H9 (cell line): ENCODE measurements around the gene TULP3. TPM values are rescaled to one million over a fixed set of nuclear protein-coding genes. Genes with fewer than 3 reads are reported as not detected.

Experiments used
- DNase-seq: peaks from one replicate; pipeline ENCODE4 v3.0.0-alpha.2; 2017
- H2AFZ ChIP-seq: one replicate; pipeline ENCODE4 v1.6.1; 2013; ENCODE audit warnings: mild to moderate bottlenecking, low read length, control low read depth, moderate library complexity
- H2AK5ac ChIP-seq: 2 replicates; pipeline ENCODE4 v1.6.1; 2013; ENCODE audit warnings: low read length, control low read depth, mixed read lengths; ENCODE audit not compliant: insufficient read length
- H2BK120ac ChIP-seq: one replicate; pipeline ENCODE4 v1.6.1; 2013; ENCODE audit warnings: low read depth, mild to moderate bottlenecking, low read length, control low read depth, inconsistent platforms; ENCODE audit not compliant: poor library complexity, severe bottlenecking
- H2BK12ac ChIP-seq: 2 replicates; pipeline ENCODE4 v1.6.1; 2013; ENCODE audit warnings: low read length, control low read depth, mixed read lengths, low read depth; ENCODE audit not compliant: insufficient read length
- H2BK15ac ChIP-seq: 2 replicates; pipeline ENCODE4 v1.6.1; 2013; ENCODE audit warnings: low read depth, low read length, control low read depth
- H2BK20ac ChIP-seq: one replicate; pipeline ENCODE4 v1.6.1; 2013; ENCODE audit warnings: low read depth, mild to moderate bottlenecking, low read length, control low read depth, inconsistent platforms; ENCODE audit not compliant: poor library complexity, severe bottlenecking
- H2BK5ac ChIP-seq: 2 replicates; pipeline ENCODE4 v1.6.1; 2013; ENCODE audit warnings: low read length, control low read depth, mixed read lengths; ENCODE audit not compliant: insufficient read length
- H3K14ac ChIP-seq: 2 replicates; pipeline ENCODE4 v1.6.1; 2013; ENCODE audit warnings: low read length, control low read depth; ENCODE audit not compliant: insufficient read depth
- H3K18ac ChIP-seq: 2 replicates; pipeline ENCODE4 v1.6.1; 2013; ENCODE audit warnings: low read depth, mild to moderate bottlenecking, mixed read lengths, low read length, control low read depth; ENCODE audit not compliant: insufficient read length
- H3K23ac ChIP-seq: 2 replicates; pipeline ENCODE4 v1.6.1; 2013; ENCODE audit warnings: low read length, control low read depth, mixed read lengths, low read depth; ENCODE audit not compliant: insufficient read length
- H3K23me2 ChIP-seq: 2 replicates; pipeline ENCODE4 v1.6.1; 2013; ENCODE audit warnings: low read depth, mild to moderate bottlenecking, mixed read lengths, low read length, control low read depth; ENCODE audit not compliant: insufficient read length, poor library complexity, severe bottlenecking
- H3K27ac ChIP-seq: 2 replicates; pipeline ENCODE4 v1.5.1; 2013; ENCODE audit warnings: low read length, control low read depth, mixed read lengths, low read depth; ENCODE audit not compliant: insufficient read length
- H3K27me3 ChIP-seq: 2 replicates; pipeline ENCODE4 v1.6.1; 2013; ENCODE audit warnings: low read length, control low read depth, inconsistent platforms; ENCODE audit not compliant: insufficient read depth
- H3K4ac ChIP-seq: 2 replicates; pipeline ENCODE4 v1.6.1; 2013; ENCODE audit warnings: low read depth, mild to moderate bottlenecking, control low read depth, inconsistent platforms, low read length, moderate library complexity
- H3K4me1 ChIP-seq: 2 replicates; pipeline ENCODE4 v1.6.1; 2013; ENCODE audit warnings: low read length, control low read depth, inconsistent platforms; ENCODE audit not compliant: insufficient read depth
- H3K4me2 ChIP-seq: 2 replicates; pipeline ENCODE4 v1.6.1; 2013; ENCODE audit warnings: low read length, control low read depth, mixed read lengths; ENCODE audit not compliant: insufficient read length, insufficient read depth
- H3K56ac ChIP-seq: 2 replicates; pipeline ENCODE4 v1.6.1; 2013; ENCODE audit warnings: low read depth, mild to moderate bottlenecking, mixed read lengths, low read length, control low read depth; ENCODE audit not compliant: insufficient read length
- H3K79me1 ChIP-seq: 2 replicates; pipeline ENCODE4 v1.6.1; 2013; ENCODE audit warnings: low read depth, mild to moderate bottlenecking, moderate library complexity, low read length, control low read depth, inconsistent platforms; ENCODE audit not compliant: insufficient read depth, poor library complexity, severe bottlenecking
- H3K79me2 ChIP-seq: 2 replicates; pipeline ENCODE4 v1.6.1; 2013; ENCODE audit warnings: low read length, control low read depth, inconsistent platforms; ENCODE audit not compliant: insufficient read depth
- H3K9ac ChIP-seq: 2 replicates; pipeline ENCODE4 v1.6.1; 2013; ENCODE audit warnings: low read length, control low read depth, mixed read lengths; ENCODE audit not compliant: insufficient read length; ENCODE audit errors: extremely low read depth
- H3K9me3 ChIP-seq: one replicate; pipeline ENCODE4 v1.6.1; 2013; ENCODE audit warnings: low read depth, low read length, inconsistent platforms; ENCODE audit not compliant: control insufficient read depth
- H3T11ph ChIP-seq: one replicate; pipeline ENCODE4 v1.6.1; 2013; ENCODE audit warnings: mild to moderate bottlenecking, low read length, control low read depth, inconsistent platforms
- H4K20me1 ChIP-seq: one replicate; pipeline ENCODE4 v1.6.1; 2013; ENCODE audit not compliant: control insufficient read depth, insufficient read length, insufficient read depth
- H4K5ac ChIP-seq: 2 replicates; pipeline ENCODE4 v1.6.1; 2013; ENCODE audit warnings: low read depth, mild to moderate bottlenecking, mixed read lengths, low read length, control low read depth; ENCODE audit not compliant: insufficient read length
- H4K8ac ChIP-seq: replicated peaks from 2 replicates; pipeline ENCODE4 v1.6.1; 2013; ENCODE audit warnings: low read length, control low read depth, mixed read lengths, low read depth; ENCODE audit not compliant: insufficient read length
- H4K91ac ChIP-seq: 2 replicates; pipeline ENCODE4 v1.6.1; 2013; ENCODE audit warnings: low read depth, mild to moderate bottlenecking, moderate library complexity, mixed read lengths, low read length, control low read depth; ENCODE audit not compliant: insufficient read length
- H3K27ac Mint-ChIP-seq, 3 experiments: 2 replicates in 2 of 3; 3 replicates in 1 of 3; pipeline ENCODE4 v1.8.0; 2020 to 2021; ENCODE audit warnings: mixed read lengths in 3 of 3, mild to moderate bottlenecking in 1 of 3, moderate library complexity in 1 of 3
- H3K27me3 Mint-ChIP-seq: 2 replicates; pipeline ENCODE4 v1.8.0; 2021; ENCODE audit warnings: low read depth, mild to moderate bottlenecking, moderate library complexity, mixed read lengths
- H3K36me3 Mint-ChIP-seq, 3 experiments: 2 replicates in 2 of 3; 3 replicates in 1 of 3; pipeline ENCODE4 v1.8.0; 2020 to 2021; ENCODE audit warnings: low read depth in 3 of 3, mixed read lengths in 3 of 3; ENCODE audit not compliant: insufficient read depth in 1 of 3
- H3K4me1 Mint-ChIP-seq, 2 experiments: 2 replicates each; pipeline ENCODE4 v1.8.0; 2020; ENCODE audit warnings: mixed read lengths in 2 of 2
- H3K4me3 Mint-ChIP-seq, 2 experiments: 2 replicates in 1 of 2; 3 replicates in 1 of 2; pipeline ENCODE4 v1.8.0; 2020 to 2021; ENCODE audit warnings: mild to moderate bottlenecking in 2 of 2, mixed read lengths in 2 of 2, moderate library complexity in 1 of 2
- H3K9me3 Mint-ChIP-seq, 2 experiments: 2 replicates in 1 of 2; 3 replicates in 1 of 2; pipeline ENCODE4 v1.8.0; 2020; ENCODE audit warnings: mild to moderate bottlenecking in 2 of 2, mixed read lengths in 2 of 2, moderate library complexity in 1 of 2
- CTCF ChIP-seq: fragments of 200-600 bp; sonication (generic); conservative IDR thresholded peaks from 3 replicates; pipeline ENCODE4 v1.8.0; 2021; ENCODE audit warnings: antibody characterized with exemption, mild to moderate bottlenecking
- WGBS: extraction: QIAGEN DNeasy Blood & Tissue Kit; methylation state at CpG from one replicate; pipeline ENCODE4 v1.1.7; 2013; ENCODE audit warnings: missing lambda C conversion rate, low lambda C conversion rate, mixed read lengths; ENCODE audit not compliant: insufficient read length; ENCODE audit errors: extremely low coverage; 5-methylcytosine and 5-hydroxymethylcytosine counted together
- total RNA-seq: library from RNA; stranded (reverse); gene quantifications from 2 replicates; pipeline ENCODE4 v1.2.1, GENCODE V29; 2021

TULP3 gene
- total RNA-seq, 1 experiment from 2014 or later = 22.3 TPM

GRCh38 chr12:2960390-2960956, 69.8 kb downstream of the TULP3 start:
- Mint-ChIP-seq H3K4me1 (peaks cover 53% of the 10 kb centered on the region in 2 experiments), H3K4me3 (peak overlapping the region; percentile 83 to 91), H3K27ac (peak overlapping the region in 2 of 3 experiments; percentile 38 to 40; a peak in 4 of 7 replicates), H3K9me3 (no peaks in the 10 kb centered on the region; a peak in 1 of 5 replicates), H3K27me3 (peaks cover 6% of the 10 kb centered on the region), H3K36me3 (peaks cover 5 to 22% (median 8%) of the 10 kb centered on the region in 3 experiments; a peak in 6 of 7 replicates)
- Histone ChIP-seq H2AFZ (no peak overlapping the region), H4K20me1 (peaks cover 3% of the 10 kb centered on the region), H3K9me3 (no peaks in the 10 kb centered on the region), H3K9ac (peak overlapping the region; percentile 62), H3K4ac (no peak overlapping the region), H2BK5ac (no peak overlapping the region), H2BK20ac (no peak overlapping the region), H2BK120ac (no peak overlapping the region), H3T11ph (no peak overlapping the region), H2AK5ac (no peak overlapping the region), H3K23ac (no peak overlapping the region), H3K27me3 (no peaks in the 10 kb centered on the region), H4K5ac (no peak overlapping the region), H2BK15ac (no peak overlapping the region), H3K18ac (no peak overlapping the region), H4K8ac (no peak overlapping the region), H2BK12ac (no peak overlapping the region), H3K56ac (no peak overlapping the region), H3K23me2 (peaks cover 23% of the 10 kb centered on the region), H4K91ac (no peak overlapping the region), H3K79me2 (peaks cover 25% of the 10 kb centered on the region; the same call in 1 of the 2 replicates), H3K4me1 (peaks cover 3% of the 10 kb centered on the region; the same call in 1 of the 2 replicates), H3K27ac (no peak overlapping the region), H3K4me2 (peak overlapping the region; percentile 91), H3K79me1 (no peaks in the 10 kb centered on the region), H3K14ac (0 out of 2 replicates have a peak overlapping the region, but pooled peaks have one; percentile 80)
- DNase-seq = peak; percentile 48
- WGBS = no CpG with 5 or more reads among the region's 18 CpGs
- no peak for TF ChIP-seq CTCF
